H1 (cell line): ENCODE data around the gene EFCAB6. TPM values are rescaled to one million over a fixed set of nuclear protein-coding genes. Genes with fewer than 3 reads are reported as not detected.

Experiments
- CTCF ChIA-PET: fragments of 300-600 bp; sonication (Branson Sonifier 250); formaldehyde crosslinking; loops from one replicate; lab custom pipeline; 2021; ENCODE audit not compliant: partially characterized antibody; lab: Charles Lee
- POLR2A ChIA-PET: fragments of 300-600 bp; sonication (Branson Sonifier 250); formaldehyde crosslinking; loops from one replicate; lab custom pipeline; 2021; ENCODE audit warnings: inconsistent platforms; ENCODE audit not compliant: partially characterized antibody; lab: Charles Lee
- DNase-seq, 2 experiments: peaks; one replicate each; pipeline versions ENCODE4 v3.0.0 to v3.0.0-alpha.2; 2010 to 2022; ENCODE audit warnings: low spot score in 2 of 2, low read depth in 1 of 2, mixed read lengths in 1 of 2
- FAIRE-seq: peaks from 2 replicates; lab custom pipeline; 2011; peaks lifted over from hg19 to GRCh38; lab: Jason Lieb, UNC
- H2AFZ ChIP-seq: 2 replicates; pipeline ENCODE4 v1.8.1; 2012; ENCODE audit warnings: low read length, inconsistent platforms
- H2AK5ac ChIP-seq: 2 replicates; pipeline ENCODE4 v1.6.1; 2013; ENCODE audit warnings: low read depth, low read length
- H2BK120ac ChIP-seq: replicated peaks from 2 replicates; pipeline ENCODE3; 2013; ENCODE audit warnings: low read depth, low read length, inconsistent platforms
- H2BK12ac ChIP-seq: 2 replicates; pipeline ENCODE4 v1.6.1; 2013; ENCODE audit warnings: low read depth, low read length
- H2BK15ac ChIP-seq: 2 replicates; pipeline ENCODE4 v1.6.1; 2013; ENCODE audit warnings: low read length
- H2BK20ac ChIP-seq: 2 replicates; pipeline ENCODE4 v1.6.1; 2013; ENCODE audit warnings: low read length
- H2BK5ac ChIP-seq: 2 replicates; pipeline ENCODE4 v1.6.1; 2013; ENCODE audit warnings: low read depth, low read length
- H3K14ac ChIP-seq: 2 replicates; pipeline ENCODE4 v1.6.1; 2013; ENCODE audit warnings: inconsistent platforms; ENCODE audit not compliant: insufficient read length
- H3K18ac ChIP-seq: 2 replicates; pipeline ENCODE4 v1.6.1; 2013; ENCODE audit warnings: low read length; ENCODE audit errors: extremely low read depth
- H3K23ac ChIP-seq: 2 replicates; pipeline ENCODE4 v1.6.1; 2013; ENCODE audit warnings: inconsistent platforms; ENCODE audit not compliant: insufficient read length
- H3K23me2 ChIP-seq: 2 replicates; pipeline ENCODE4 v1.6.1; 2013; ENCODE audit warnings: low read depth, low read length
- H3K27ac ChIP-seq: 2 replicates; pipeline ENCODE4 v1.6.1; 2011; ENCODE audit warnings: low read depth, low read length, inconsistent platforms
- H3K27me3 ChIP-seq, 4 experiments: replicated peaks in 1 of 4; 1 replicate in 1 of 4; 2 replicates in 3 of 4; pipeline versions ENCODE4 v1.6.1 to v1.8.1; 2011 to 2013; ENCODE audit warnings: low read length in 3 of 4, mild to moderate bottlenecking in 3 of 4, inconsistent platforms in 2 of 4, mixed read lengths in 2 of 4, moderate library complexity in 1 of 4; ENCODE audit not compliant: control insufficient read depth in 3 of 4, insufficient read depth in 3 of 4; ENCODE audit errors: extremely low read depth in 1 of 4
- H3K36me3 ChIP-seq, 4 experiments: 2 replicates each; pipeline versions ENCODE4 v1.6.1 to v1.8.1; 2011 to 2013; ENCODE audit warnings: mild to moderate bottlenecking in 4 of 4, low read length in 3 of 4, moderate library complexity in 2 of 4, control low read depth in 1 of 4, inconsistent platforms in 1 of 4; ENCODE audit not compliant: insufficient read depth in 4 of 4, control insufficient read depth in 2 of 4
- H3K4ac ChIP-seq: replicated peaks from 2 replicates; pipeline ENCODE3; 2013; ENCODE audit warnings: low read length, low read depth, mixed read lengths, inconsistent platforms; ENCODE audit not compliant: insufficient read length
- H3K4me1 ChIP-seq, 4 experiments: replicated peaks in 1 of 4; 1 replicate in 1 of 4; 2 replicates in 3 of 4; pipeline versions ENCODE4 v1.6.1 to v1.8.1; 2011 to 2013; ENCODE audit warnings: low read length in 3 of 4, inconsistent platforms in 2 of 4, mixed read lengths in 1 of 4; ENCODE audit not compliant: insufficient read depth in 4 of 4, control insufficient read depth in 3 of 4
- H3K4me2 ChIP-seq, 2 experiments: 2 replicates each; pipeline versions ENCODE4 v1.6.1 to v1.8.1; 2011 to 2013; ENCODE audit warnings: low read depth in 2 of 2, low read length in 2 of 2, control low read depth in 1 of 2, inconsistent platforms in 1 of 2, mild to moderate bottlenecking in 1 of 2; ENCODE audit not compliant: insufficient read depth in 1 of 2
- H3K4me3 ChIP-seq, 4 experiments: fragments of 200-600, 300-600 bp in 1 of 4; sonication (generic), shearing (Covaris generic), sonication (Bioruptor Twin) in 1 of 4; 2 replicates each; pipeline versions ENCODE4 v1.5.1 to v1.8.1; 2011 to 2016; ENCODE audit warnings: low read length in 4 of 4, low read depth in 3 of 4, control low read depth in 2 of 4, inconsistent platforms in 2 of 4, mild to moderate bottlenecking in 2 of 4, mixed read lengths in 1 of 4, moderate library complexity in 1 of 4; ENCODE audit not compliant: insufficient read depth in 2 of 4; ENCODE audit errors: extremely low read depth in 1 of 4
- H3K56ac ChIP-seq: replicated peaks from 2 replicates; pipeline ENCODE3; 2013; ENCODE audit warnings: low read depth, mild to moderate bottlenecking, mixed read lengths, low read length, inconsistent platforms; ENCODE audit not compliant: insufficient read length
- H3K79me1 ChIP-seq: 2 replicates; pipeline ENCODE4 v1.6.1; 2013; ENCODE audit warnings: low read depth, low read length, control low read depth
- H3K79me2 ChIP-seq, 2 experiments: 2 replicates each; pipeline versions ENCODE4 v1.6.1 to v1.8.1; 2012 to 2013; ENCODE audit warnings: low read length in 2 of 2, mild to moderate bottlenecking in 2 of 2, inconsistent platforms in 1 of 2; ENCODE audit not compliant: insufficient read depth in 2 of 2, control insufficient read depth in 1 of 2
- H3K9ac ChIP-seq, 4 experiments: replicated peaks in 1 of 4; 1 replicate in 1 of 4; 2 replicates in 3 of 4; pipeline versions ENCODE4 v1.6.1 to v1.8.1; 2011 to 2013; ENCODE audit warnings: low read depth in 3 of 4, low read length in 3 of 4, control low read depth in 2 of 4, mild to moderate bottlenecking in 2 of 4, moderate library complexity in 2 of 4, inconsistent platforms in 1 of 4; ENCODE audit errors: extremely low read depth in 1 of 4
- H3K9me3 ChIP-seq, 2 experiments: 2 replicates each; pipeline versions ENCODE4 v1.6.1 to v1.8.1; 2012 to 2013; ENCODE audit warnings: mild to moderate bottlenecking in 2 of 2, moderate library complexity in 2 of 2, control low read depth in 1 of 2, inconsistent platforms in 1 of 2, low read depth in 1 of 2, low read length in 1 of 2, mixed read lengths in 1 of 2; ENCODE audit not compliant: insufficient read depth in 2 of 2
- H4K20me1 ChIP-seq, 2 experiments: replicated peaks in 1 of 2; 2 replicates each; pipeline versions ENCODE3 to v1.8.1; 2011 to 2013; ENCODE audit warnings: inconsistent platforms in 2 of 2, low read length in 2 of 2, mild to moderate bottlenecking in 1 of 2; ENCODE audit not compliant: insufficient read depth in 2 of 2, control insufficient read depth in 1 of 2
- H4K5ac ChIP-seq: 2 replicates; pipeline ENCODE4 v1.6.1; 2013; ENCODE audit warnings: low read length, low read depth, mixed read lengths, inconsistent platforms; ENCODE audit not compliant: insufficient read length
- H4K8ac ChIP-seq: 2 replicates; pipeline ENCODE4 v1.8.0; 2013; ENCODE audit warnings: mild to moderate bottlenecking, moderate library complexity, low read length, inconsistent platforms; ENCODE audit not compliant: insufficient read depth; ENCODE audit errors: extremely low read depth
- H4K91ac ChIP-seq: replicated peaks from 2 replicates; pipeline ENCODE3; 2013; ENCODE audit warnings: low read length, mixed read lengths, inconsistent platforms; ENCODE audit not compliant: insufficient read length
- E2F6 ChIP-seq: IDR thresholded peaks from 2 replicates; pipeline ENCODE4 v1.6.1; 2012; ENCODE audit warnings: inconsistent platforms
- EP300 ChIP-seq, 2 experiments: IDR thresholded peaks; 1 replicate in 1 of 2; 2 replicates in 1 of 2; pipeline ENCODE4 v1.6.1; 2011 to 2012; ENCODE audit warnings: low read depth in 2 of 2, low read length in 2 of 2, mild to moderate bottlenecking in 2 of 2, borderline replicate concordance in 1 of 2, inconsistent platforms in 1 of 2, moderate library complexity in 1 of 2
- GTF2F1 ChIP-seq: IDR thresholded peaks from 2 replicates; pipeline ENCODE4 v1.6.1; 2012; ENCODE audit warnings: low read depth, low read length, improper control_type of control experiment, borderline replicate concordance
- HDAC2 ChIP-seq, 2 experiments: fragments of 300-600 bp in 1 of 2; sonication (generic) in 1 of 2; IDR thresholded peaks; 2 replicates each; pipeline ENCODE4 v1.6.1; 2011 to 2012; ENCODE audit warnings: low read depth in 2 of 2, low read length in 2 of 2, mild to moderate bottlenecking in 2 of 2, moderate library complexity in 2 of 2, borderline replicate concordance in 1 of 2, inconsistent platforms in 1 of 2
- JUN ChIP-seq: IDR thresholded peaks from 2 replicates; pipeline ENCODE4 v1.6.1; 2011; ENCODE audit warnings: low read depth, mild to moderate bottlenecking, improper control_type of control experiment, low read length
- KDM4A ChIP-seq: IDR thresholded peaks from one replicate; pipeline ENCODE4 v1.7.1; 2012; ENCODE audit warnings: low read depth, mild to moderate bottlenecking, moderate library complexity, low read length, inconsistent platforms; ENCODE audit not compliant: severe bottlenecking
- PHF8 ChIP-seq: fragments of 200-600 bp; sonication (generic); conservative IDR thresholded peaks from 2 replicates; pipeline ENCODE4 v1.7.1; 2012; ENCODE audit warnings: low read depth, mild to moderate bottlenecking, inconsistent platforms, low read length, moderate library complexity
- SP1 ChIP-seq: IDR thresholded peaks from 2 replicates; pipeline ENCODE4 v1.6.1; 2011; ENCODE audit warnings: low read depth, low read length
- SP4 ChIP-seq: IDR thresholded peaks from 2 replicates; pipeline ENCODE4 v1.6.1; 2012; ENCODE audit warnings: low read length, inconsistent platforms
- TBP ChIP-seq: IDR thresholded peaks from 2 replicates; pipeline ENCODE4 v1.6.1; 2011; ENCODE audit warnings: low read depth, low read length, improper control_type of control experiment
- WGBS, 2 experiments: shearing (Covaris generic) in 1 of 2; methylation state at CpG; one replicate each; pipeline versions ENCODE4 v1.1.6 to v1.1.7; 2013 to 2015; ENCODE audit warnings: low lambda C conversion rate in 2 of 2, mixed read lengths in 2 of 2, inconsistent platforms in 1 of 2, low coverage in 1 of 2, missing lambda C conversion rate in 1 of 2; ENCODE audit not compliant: insufficient replicate concordance in 2 of 2, insufficient coverage in 1 of 2, insufficient read length in 1 of 2; ENCODE audit errors: extremely low coverage in 1 of 2, missing lambda C conversion rate in 1 of 2; 5-methylcytosine and 5-hydroxymethylcytosine counted together
- polyA plus RNA-seq, 7 experiments: library from polyadenylated mRNA; depleted of rRNA in 3 of 7; stranded (reverse) in 5 of 7; unstranded in 2 of 7; fragments of >200 nt in 5 of 7; fragments of 200-250 nt in 2 of 7; gene quantifications; 1 replicate in 5 of 7; 2 replicates in 1 of 7; 4 replicates in 1 of 7; pipeline versions ENCODE4 v1.2.1 to v1.2.3, GENCODE V29; 2011 to 2013; ENCODE audit warnings: missing spikeins in 2 of 7, mixed read lengths in 2 of 7
- total RNA-seq: library from RNA; stranded (reverse); fragmentation: NEBNext Ultra II Directional; extraction: Animal tissue kit (Norgen Biotek cat#: 25700); gene quantifications from 2 replicates; pipeline ENCODE4 v1.2.1, GENCODE V29; 2021

EFCAB6 gene
- total and polyA plus RNA-seq, 2 of the 8 experiments (the other 6 are each of a cell fraction or from before 2014, with no cell fraction given), result 0.32 to 1.7 TPM

DNA sequence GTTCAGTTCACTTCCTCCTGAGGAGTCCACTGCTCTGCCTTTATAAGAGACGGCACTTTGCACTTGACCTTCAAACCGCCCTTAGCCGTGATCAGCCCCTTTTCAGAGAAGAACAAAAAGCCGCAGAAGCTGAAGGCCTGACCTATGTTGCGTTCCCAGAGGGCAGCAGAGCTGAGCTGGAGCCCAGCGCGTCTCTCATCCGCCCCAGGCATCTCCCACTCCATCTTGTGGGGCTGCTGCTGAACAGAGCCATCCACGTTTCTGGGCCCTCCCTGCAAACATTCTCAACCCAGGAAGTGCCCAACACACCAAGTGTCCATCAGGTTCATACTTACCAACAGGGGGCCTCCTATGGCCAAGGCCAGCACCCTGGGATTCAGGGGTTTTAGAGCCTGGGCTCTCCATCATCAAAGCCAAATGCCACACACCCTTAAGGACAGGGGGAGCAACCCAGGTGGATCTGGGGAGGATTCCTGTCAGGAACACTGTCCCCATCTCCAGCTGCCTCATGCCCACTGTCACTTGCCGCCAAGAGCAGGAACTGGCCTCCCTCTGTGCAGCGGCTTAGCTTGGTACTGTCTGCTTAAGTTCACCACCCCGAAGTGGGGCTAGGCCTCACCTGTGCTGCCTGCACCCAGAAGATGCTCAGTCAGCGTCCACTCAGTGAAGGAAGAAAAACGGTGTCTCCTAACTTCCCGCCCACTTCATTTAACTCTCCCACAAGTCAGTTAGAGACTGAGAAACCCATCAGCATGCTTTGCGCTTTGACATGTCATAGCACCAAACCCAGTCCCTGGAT lies 16.0 kb upstream of the EFCAB6 start:
- Histone ChIP-seq H3K79me1 (peaks cover 3% of the 10 kb centered on the region; the same call in 1 of the 2 replicates), H2AK5ac (no peak overlapping the region), H3K27me3 (no peaks in the 10 kb centered on the region), H3K56ac (no peak overlapping the region), H3K4me3 (no peak overlapping the region), H4K5ac (no peak overlapping the region), H2BK20ac (no peak overlapping the region), H4K20me1 (peaks cover 6 to 12% of the 10 kb centered on the region in 2 experiments), H4K8ac (no peak overlapping the region), H3K79me2 (no peaks in the 10 kb centered on the region), H3K36me3 (peaks cover 0 to 7% (median 3%) of the 10 kb centered on the region in 4 experiments; a peak in 3 of 8 replicates), H2BK12ac (no peak overlapping the region), H3K23ac (no peak overlapping the region), H3K27ac (no peak overlapping the region), H3K23me2 (no peaks in the 10 kb centered on the region), H4K91ac (no peak overlapping the region), H2AFZ (no peak overlapping the region), H2BK15ac (0 out of 2 replicates have a peak overlapping the region, but pooled peaks have one; percentile 3), H3K9me3 (no peaks in the 10 kb centered on the region), H2BK5ac (no peak overlapping the region), H3K4me1 (peaks cover 2 to 15% (median 6%) of the 10 kb centered on the region in 4 experiments), H2BK120ac (no peak overlapping the region), H3K9ac (no peak overlapping the region), H3K14ac (no peak overlapping the region)
- ChIA-PET POLR2A (interaction anchor here (0.9 to 1.5 kb wide), 2 partner anchors 31 to 33 kb away, joined by 3 read pairs; no protein-coding TSS in a partner anchor), CTCF (interaction anchor here (0.6 to 3.4 kb wide), 10 partner anchors 10 to 1189 kb away, joined by 3 to 28 read pairs (median 5); no protein-coding TSS in a partner anchor)
- FAIRE-seq (no peak), DNase-seq (no peak)
- 91% methylated on average over 14 of the region's 16 CpGs; no CpG with 5 or more reads in 1 of the 2 experiments for WGBS, 2 experiments
- no peak for TF ChIP-seq GTF2F1
- TF ChIP-seq TBP, result no peak
- no peak for TF ChIP-seq SP4
- TF ChIP-seq HDAC2 (IDR thresholded peaks at IDR 0.05; ENCODE audit: borderline replicate concordance in 1 of 2, low read depth in 2 of 2, low read length in 2 of 2), result no peak
- no peak for TF ChIP-seq E2F6
- no peak for TF ChIP-seq SP1
- TF ChIP-seq PHF8, result no peak
- no peak for TF ChIP-seq KDM4A
- TF ChIP-seq EP300 (IDR thresholded peaks at IDR 0.05; ENCODE audit: borderline replicate concordance in 1 of 2, low read depth in 2 of 2, low read length in 2 of 2), result no peak
- TF ChIP-seq JUN, result no peak
- TF ChIP-seq, all 59 proteins: peak for 0
- H3K4me2 ChIP-seq, result no peak overlapping the region
- no peak overlapping the region for H3K4ac ChIP-seq
- no peak overlapping the region for H3K18ac ChIP-seq
